ENCODE results near the gene ANAPC15.
A peak's percentile ranks its signal among the peaks of the same experiment; 100 is the strongest.
"Not testable (repeated sequence)": the region's sequence is repeated elsewhere in the genome, so short reads cannot be mapped to it uniquely, and the experiment has no call there.

Gene ANAPC15

GRCh38 chr11:72112143-72112977 is at the start of gene ANAPC15:
Gene ANAPC15 (minus strand): TSS chr11:72112695. CDS start chr11:72111276, 1,419 bp downstream.
- DNase-seq (ENCODE audit: low read depth in 1 of 2, low spot score in 1 of 2) = peak; percentile 96

- DNase-seq (ENCODE audit: low read depth in 1 of 2, low spot score in 1 of 2) = no peak
Observed at GRCh38 chr11:72160319-72160718, 47.8 kb upstream of the ANAPC15 start.

GRCh38 chr11:72157131-72157530 is 44.6 kb upstream of the ANAPC15 start:
- no peak for DNase-seq (ENCODE audit: low read depth in 1 of 2, low spot score in 1 of 2)

GRCh38 chr11:72155751-72156150 is 43.3 kb upstream of the ANAPC15 start:
- DNase-seq (ENCODE audit: low read depth in 1 of 2, low spot score in 1 of 2) = no peak

- DNase-seq (ENCODE audit: low read depth in 1 of 2, low spot score in 1 of 2) = no peak
Observed at GRCh38 chr11:72154816-72155215, 42.3 kb upstream of the ANAPC15 start.

- not testable (repeated sequence) for DNase-seq (ENCODE audit: low read depth in 1 of 2, low spot score in 1 of 2)
Observed at GRCh38 chr11:72153874-72154273, 41.4 kb upstream of the ANAPC15 start.

GRCh38 chr11:72150882-72151281 is 38.4 kb upstream of the ANAPC15 start:
- DNase-seq (ENCODE audit: low read depth in 1 of 2, low spot score in 1 of 2) = no peak

- DNase-seq (ENCODE audit: low read depth in 1 of 2, low spot score in 1 of 2) = no peak
Observed at GRCh38 chr11:72146625-72147024, 34.1 kb upstream of the ANAPC15 start.

GRCh38 chr11:72144807-72145565 is 32.5 kb upstream of the ANAPC15 start:
- no peak for DNase-seq (ENCODE audit: low read depth in 1 of 2, low spot score in 1 of 2)

- not testable (repeated sequence) for DNase-seq (ENCODE audit: low read depth in 1 of 2, low spot score in 1 of 2)
Observed at GRCh38 chr11:72142543-72142942, 30.0 kb upstream of the ANAPC15 start.

- DNase-seq (ENCODE audit: low read depth in 1 of 2, low spot score in 1 of 2) = not testable (repeated sequence)
Observed at GRCh38 chr11:72142086-72142485, 29.6 kb upstream of the ANAPC15 start.

- DNase-seq (ENCODE audit: low read depth in 1 of 2, low spot score in 1 of 2) = no peak
Observed at GRCh38 chr11:72141066-72141465, 28.6 kb upstream of the ANAPC15 start.

- DNase-seq (ENCODE audit: low read depth in 1 of 2, low spot score in 1 of 2) = no peak
Observed at GRCh38 chr11:72140661-72141060, 28.2 kb upstream of the ANAPC15 start.

GRCh38 chr11:72139500-72139899 is 27.0 kb upstream of the ANAPC15 start:
- no peak for DNase-seq (ENCODE audit: low read depth in 1 of 2, low spot score in 1 of 2)

- no peak for DNase-seq (ENCODE audit: low read depth in 1 of 2, low spot score in 1 of 2)
Observed at GRCh38 chr11:72138821-72139390, 26.4 kb upstream of the ANAPC15 start.

- DNase-seq (ENCODE audit: low read depth in 1 of 2, low spot score in 1 of 2) = no peak
Observed at GRCh38 chr11:72136684-72137262, 24.3 kb upstream of the ANAPC15 start.

- DNase-seq (ENCODE audit: low read depth in 1 of 2, low spot score in 1 of 2) = no peak
Observed at GRCh38 chr11:72135891-72136683, 23.6 kb upstream of the ANAPC15 start.

- not testable (repeated sequence) for DNase-seq (ENCODE audit: low read depth in 1 of 2, low spot score in 1 of 2)
Observed at GRCh38 chr11:72135473-72135872, 23.0 kb upstream of the ANAPC15 start, which contains the start of gene FOLR3. Gene FOLR3 (plus strand): TSS chr11:72135725. CDS start chr11:72135953, 228 bp downstream.

GRCh38 chr11:72132646-72133045 is 20.2 kb upstream of the ANAPC15 start:
- DNase-seq (ENCODE audit: low read depth in 1 of 2, low spot score in 1 of 2) = no peak

- DNase-seq (ENCODE audit: low read depth in 1 of 2, low spot score in 1 of 2) = no peak
Observed at GRCh38 chr11:72129381-72129780, 16.9 kb upstream of the ANAPC15 start.

- DNase-seq (ENCODE audit: low read depth in 1 of 2, low spot score in 1 of 2) = no peak
Observed at GRCh38 chr11:72127923-72128322, 15.4 kb upstream of the ANAPC15 start.
